Measurements from ENCODE around the gene ZFYVE19.

The ZFYVE19 gene

GRCh38 chr15:40843261-40843884 is 36.5 kb downstream of the ZFYVE19 start:
- TF ChIP-seq MAX (IDR thresholded peaks at IDR 0.05; ENCODE audit: low read depth, low read length) (no peak), POLR2A (IDR thresholded peaks at IDR 0.05; ENCODE audit: extremely low read depth, insufficient read length) (no peak), CTCF (IDR thresholded peaks at IDR 0.05; ENCODE audit: low read depth, low read length) (no peak), MYC (IDR thresholded peaks at IDR 0.05; ENCODE audit: low read depth, low read length) (no peak)
- no peak for DNase-seq (ENCODE audit: low read depth)

GRCh38 chr15:40843885-40844695 is 37.2 kb downstream of the ZFYVE19 start, which contains the start of gene SPINT1:
Gene SPINT1 (plus strand): TSS chr15:40844048. CDS start chr15:40844555, 507 bp downstream.
- peak; percentile 73 for DNase-seq (ENCODE audit: low read depth)
- TF ChIP-seq MAX (IDR thresholded peaks at IDR 0.05; ENCODE audit: low read depth, low read length), result no peak
- TF ChIP-seq MYC (IDR thresholded peaks at IDR 0.05; ENCODE audit: low read depth, low read length), result no peak
- TF ChIP-seq POLR2A (IDR thresholded peaks at IDR 0.05; ENCODE audit: extremely low read depth, insufficient read length), result no peak
- TF ChIP-seq CTCF (IDR thresholded peaks at IDR 0.05; ENCODE audit: low read depth, low read length), result no peak
- H3K4me3 ChIP-seq (ENCODE audit: low read depth, low read length), result peak within 1 kb of the TSS; percentile 51

More at GRCh38 chr15:40843261-40843884, 36.5 kb downstream of the ZFYVE19 start:
- H3K4me3 ChIP-seq (ENCODE audit: low read depth, low read length), result no peak overlapping the region

GRCh38 chr15:40844696-40845030 is 37.8 kb downstream of the ZFYVE19 start:
- TF ChIP-seq MYC (IDR thresholded peaks at IDR 0.05; ENCODE audit: low read depth, low read length), result no peak
- no peak for TF ChIP-seq POLR2A (IDR thresholded peaks at IDR 0.05; ENCODE audit: extremely low read depth, insufficient read length)
- no peak for TF ChIP-seq CTCF (IDR thresholded peaks at IDR 0.05; ENCODE audit: low read depth, low read length)
- TF ChIP-seq MAX (IDR thresholded peaks at IDR 0.05; ENCODE audit: low read depth, low read length), result no peak
- peak; percentile 77 for DNase-seq (ENCODE audit: low read depth)
- H3K4me3 ChIP-seq (ENCODE audit: low read depth, low read length), result peak overlapping the region; percentile 51

GRCh38 chr15:40845036-40845435 is 38.1 kb downstream of the ZFYVE19 start:
- peak; percentile 58 for DNase-seq (ENCODE audit: low read depth)
- TF ChIP-seq POLR2A (IDR thresholded peaks at IDR 0.05; ENCODE audit: extremely low read depth, insufficient read length) (no peak), MYC (IDR thresholded peaks at IDR 0.05; ENCODE audit: low read depth, low read length) (no peak), CTCF (IDR thresholded peaks at IDR 0.05; ENCODE audit: low read depth, low read length) (no peak), MAX (IDR thresholded peaks at IDR 0.05; ENCODE audit: low read depth, low read length) (no peak)
- H3K4me3 ChIP-seq (ENCODE audit: low read depth, low read length), result peak overlapping the region; percentile 51

GRCh38 chr15:40845511-40846284 is 38.8 kb downstream of the ZFYVE19 start:
- H3K4me3 ChIP-seq (ENCODE audit: low read depth, low read length), result no peak overlapping the region
- no peak for DNase-seq (ENCODE audit: low read depth)
- no peak for TF ChIP-seq CTCF (IDR thresholded peaks at IDR 0.05; ENCODE audit: low read depth, low read length)
